ENCODE data around the gene RTL5.

DNA sequence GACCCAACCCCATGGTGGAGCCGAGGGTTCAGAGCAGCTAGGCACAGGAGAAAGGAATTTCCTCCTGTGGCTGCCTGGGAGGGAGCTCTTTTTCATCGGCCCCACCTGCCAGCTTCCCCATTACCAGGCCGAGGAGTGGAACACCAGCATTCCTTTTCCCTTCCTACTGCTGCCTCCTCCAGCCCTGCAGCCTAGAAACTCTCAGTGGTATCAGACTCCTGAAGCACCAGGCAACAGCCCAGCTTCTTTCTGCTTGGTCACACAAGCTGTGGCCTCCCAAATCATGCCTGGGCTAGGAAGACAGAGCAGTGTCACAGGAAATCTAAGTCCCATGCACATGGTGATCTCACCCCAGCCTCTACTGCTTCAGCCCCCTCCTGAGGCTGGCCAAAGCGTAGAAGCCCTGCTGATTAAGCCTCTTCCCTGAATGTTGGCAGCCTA, 30.1 kb downstream of the RTL5 start:
- TF ChIP-seq, protein P1, sequence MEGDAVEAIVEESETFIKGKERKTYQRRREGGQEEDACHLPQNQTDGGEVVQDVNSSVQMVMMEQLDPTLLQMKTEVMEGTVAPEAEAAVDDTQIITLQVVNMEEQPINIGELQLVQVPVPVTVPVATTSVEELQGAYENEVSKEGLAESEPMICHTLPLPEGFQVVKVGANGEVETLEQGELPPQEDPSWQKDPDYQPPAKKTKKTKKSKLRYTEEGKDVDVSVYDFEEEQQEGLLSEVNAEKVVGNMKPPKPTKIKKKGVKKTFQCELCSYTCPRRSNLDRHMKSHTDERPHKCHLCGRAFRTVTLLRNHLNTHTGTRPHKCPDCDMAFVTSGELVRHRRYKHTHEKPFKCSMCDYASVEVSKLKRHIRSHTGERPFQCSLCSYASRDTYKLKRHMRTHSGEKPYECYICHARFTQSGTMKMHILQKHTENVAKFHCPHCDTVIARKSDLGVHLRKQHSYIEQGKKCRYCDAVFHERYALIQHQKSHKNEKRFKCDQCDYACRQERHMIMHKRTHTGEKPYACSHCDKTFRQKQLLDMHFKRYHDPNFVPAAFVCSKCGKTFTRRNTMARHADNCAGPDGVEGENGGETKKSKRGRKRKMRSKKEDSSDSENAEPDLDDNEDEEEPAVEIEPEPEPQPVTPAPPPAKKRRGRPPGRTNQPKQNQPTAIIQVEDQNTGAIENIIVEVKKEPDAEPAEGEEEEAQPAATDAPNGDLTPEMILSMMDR (conservative IDR thresholded peaks at IDR 0.05; ENCODE audit: low read length), result no peak
- no peak for TF ChIP-seq EZH2phosphoT487 (IDR thresholded peaks at IDR 0.05; ENCODE audit: borderline replicate concordance, low read depth, low read length)
